ENCODE results near the gene SPDYE4. TPM values are rescaled to one million over a fixed set of nuclear protein-coding genes. Genes with fewer than 3 reads are reported as not detected.

The SPDYE4 gene
- total RNA-seq, 1 donor from 2014 or later: not detected

GRCh38 chr17:8801135-8801840 is 42.9 kb upstream of the SPDYE4 start:
- Mint-ChIP-seq H3K4me3 (ENCODE audit: unreplicated experiment) (no peak overlapping the region), H3K27me3 (ENCODE audit: low read depth) (no peaks in the 10 kb centered on the region), H3K9me3 (ENCODE audit: low read depth) (no peaks in the 10 kb centered on the region), H3K4me1 (ENCODE audit: low read depth) (peaks cover 12% of the 10 kb centered on the region), H3K27ac (ENCODE audit: unreplicated experiment) (no peak overlapping the region), H3K36me3 (ENCODE audit: low read depth) (peaks cover 2% of the 10 kb centered on the region)
- TF ChIP-seq, protein P1, sequence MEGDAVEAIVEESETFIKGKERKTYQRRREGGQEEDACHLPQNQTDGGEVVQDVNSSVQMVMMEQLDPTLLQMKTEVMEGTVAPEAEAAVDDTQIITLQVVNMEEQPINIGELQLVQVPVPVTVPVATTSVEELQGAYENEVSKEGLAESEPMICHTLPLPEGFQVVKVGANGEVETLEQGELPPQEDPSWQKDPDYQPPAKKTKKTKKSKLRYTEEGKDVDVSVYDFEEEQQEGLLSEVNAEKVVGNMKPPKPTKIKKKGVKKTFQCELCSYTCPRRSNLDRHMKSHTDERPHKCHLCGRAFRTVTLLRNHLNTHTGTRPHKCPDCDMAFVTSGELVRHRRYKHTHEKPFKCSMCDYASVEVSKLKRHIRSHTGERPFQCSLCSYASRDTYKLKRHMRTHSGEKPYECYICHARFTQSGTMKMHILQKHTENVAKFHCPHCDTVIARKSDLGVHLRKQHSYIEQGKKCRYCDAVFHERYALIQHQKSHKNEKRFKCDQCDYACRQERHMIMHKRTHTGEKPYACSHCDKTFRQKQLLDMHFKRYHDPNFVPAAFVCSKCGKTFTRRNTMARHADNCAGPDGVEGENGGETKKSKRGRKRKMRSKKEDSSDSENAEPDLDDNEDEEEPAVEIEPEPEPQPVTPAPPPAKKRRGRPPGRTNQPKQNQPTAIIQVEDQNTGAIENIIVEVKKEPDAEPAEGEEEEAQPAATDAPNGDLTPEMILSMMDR (IDR thresholded peaks at IDR 0.05): no peak
- DNase-seq (ENCODE audit: low spot score): no peak

DNA sequence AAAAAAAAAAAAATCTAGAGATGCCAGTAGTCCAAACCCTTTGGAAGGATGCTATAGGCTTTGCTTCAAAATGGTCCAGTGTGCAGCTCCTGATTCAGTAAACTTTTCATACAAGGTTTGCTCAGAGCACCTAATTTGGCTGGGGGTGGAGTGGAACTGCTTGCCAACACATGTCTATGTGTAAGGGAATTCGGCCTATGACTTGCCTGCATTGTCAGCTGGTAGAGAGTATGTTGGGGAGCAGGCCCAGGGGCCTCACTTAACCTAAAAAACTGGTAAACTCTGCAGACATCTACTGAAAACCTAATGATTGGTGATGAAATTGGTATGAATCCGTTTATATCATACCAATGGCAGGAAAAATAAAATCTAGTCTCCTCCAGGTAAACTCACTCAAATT is 42.3 kb upstream of the SPDYE4 start:
- TF ChIP-seq, protein P1 (IDR thresholded peaks at IDR 0.05): no peak
- H3K36me3 Mint-ChIP-seq (ENCODE audit: low read depth): peaks cover 2% of the 10 kb centered on the region
- H3K9me3 Mint-ChIP-seq (ENCODE audit: low read depth): no peaks in the 10 kb centered on the region

DNA sequence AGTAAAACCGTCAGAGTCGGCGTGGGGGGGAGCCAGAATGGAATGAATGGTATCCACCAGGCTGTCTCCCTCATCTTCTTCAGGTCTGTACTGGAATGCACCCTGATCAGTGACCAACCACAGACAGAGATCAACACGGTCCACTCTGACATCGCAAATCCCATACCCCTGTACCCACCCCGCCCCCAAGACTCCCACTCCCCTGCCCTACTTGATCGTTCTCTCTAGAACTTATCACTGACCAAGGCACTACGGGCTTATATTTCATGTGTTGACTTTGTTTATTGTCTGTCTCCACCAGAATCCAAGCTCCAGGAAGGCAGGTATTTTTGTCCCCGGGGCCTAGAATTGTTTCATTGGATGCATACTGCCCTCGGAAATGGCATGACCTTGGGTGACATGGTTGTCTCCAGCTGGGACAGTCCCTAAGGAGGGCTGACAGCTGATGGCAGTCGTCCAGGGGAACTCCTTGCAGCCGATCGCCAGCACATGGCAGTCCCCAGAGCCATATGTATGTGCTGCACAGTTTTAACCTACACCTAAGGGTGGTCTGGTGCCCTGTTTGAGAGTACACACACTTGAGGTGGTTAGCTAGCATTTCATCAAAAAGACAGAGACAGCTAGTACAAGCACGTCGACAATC is 41.3 kb upstream of the SPDYE4 start:
- Mint-ChIP-seq H3K27me3 (ENCODE audit: low read depth) (no peaks in the 10 kb centered on the region), H3K36me3 (ENCODE audit: low read depth) (peaks cover 2% of the 10 kb centered on the region), H3K9me3 (ENCODE audit: low read depth) (no peaks in the 10 kb centered on the region), H3K4me3 (ENCODE audit: unreplicated experiment) (no peak overlapping the region), H3K4me1 (ENCODE audit: low read depth) (peaks cover 12% of the 10 kb centered on the region), H3K27ac (ENCODE audit: unreplicated experiment) (no peak overlapping the region)
- TF ChIP-seq, protein P1 (IDR thresholded peaks at IDR 0.05): no peak
- no peak for DNase-seq (ENCODE audit: low spot score)

More for the DNA sequence above, 42.3 kb upstream of the SPDYE4 start:
- no peak for DNase-seq (ENCODE audit: low spot score)
- Mint-ChIP-seq H3K27ac (ENCODE audit: unreplicated experiment) (no peak overlapping the region), H3K4me3 (ENCODE audit: unreplicated experiment) (no peak overlapping the region), H3K4me1 (ENCODE audit: low read depth) (peaks cover 12% of the 10 kb centered on the region), H3K27me3 (ENCODE audit: low read depth) (no peaks in the 10 kb centered on the region)

DNA sequence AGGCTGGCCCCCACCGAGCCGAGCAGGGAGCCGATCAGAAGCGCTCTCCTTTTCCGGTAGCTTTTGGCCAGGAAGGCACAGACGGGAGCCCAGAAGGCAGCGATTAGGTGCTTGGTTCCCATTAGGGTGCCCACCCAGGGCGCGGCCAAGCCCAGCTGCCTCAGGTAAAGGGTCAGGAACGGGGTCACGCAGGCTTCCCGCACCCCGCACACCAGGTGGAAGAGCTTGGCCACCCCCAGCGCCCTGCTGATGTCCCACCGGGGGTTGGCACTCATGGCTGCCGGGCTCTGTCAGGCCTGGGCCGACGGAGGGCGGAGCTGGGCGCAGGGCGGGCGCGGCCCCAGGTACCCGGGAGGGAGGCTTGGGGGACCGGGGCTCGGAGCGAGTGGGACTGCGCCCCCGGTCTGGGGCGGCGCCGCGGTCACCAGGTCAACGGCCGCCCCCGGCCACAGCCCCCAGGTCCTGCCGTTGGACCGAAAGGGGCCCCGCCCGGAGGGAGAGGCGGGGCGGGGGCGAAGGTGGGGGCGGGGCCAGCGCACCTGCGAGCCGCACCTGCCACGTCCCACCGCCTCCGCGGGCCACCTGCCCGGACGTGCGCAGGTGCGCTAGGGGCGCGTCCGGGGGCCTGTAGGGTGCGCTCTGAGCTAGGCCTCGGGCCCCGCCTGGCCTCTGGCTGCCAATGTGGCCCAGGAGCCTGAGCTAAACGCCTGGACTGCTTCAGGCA is 40.7 kb upstream of the SPDYE4 start, which contains the start of gene MFSD6L:
Gene MFSD6L, minus strand, starts transcription at position 520 of the 724 bp plus-strand sequence. Its CDS starts 245 bp downstream, at position 275.
- TF ChIP-seq, protein P1 (IDR thresholded peaks at IDR 0.05): no peak
- DNase-seq (ENCODE audit: low spot score): no peak
- H3K27ac Mint-ChIP-seq (ENCODE audit: unreplicated experiment): no peak within 1 kb of the TSS
- no peaks in the 10 kb centered on the region for H3K27me3 Mint-ChIP-seq (ENCODE audit: low read depth)
- peaks cover 2% of the 10 kb centered on the region for H3K36me3 Mint-ChIP-seq (ENCODE audit: low read depth)
- H3K4me3 Mint-ChIP-seq (ENCODE audit: unreplicated experiment): no peak within 1 kb of the TSS
- H3K4me1 Mint-ChIP-seq (ENCODE audit: low read depth): peaks cover 12% of the 10 kb centered on the region
- H3K9me3 Mint-ChIP-seq (ENCODE audit: low read depth): no peaks in the 10 kb centered on the region

GRCh38 chr17:8798176-8798845 is 40.0 kb upstream of the SPDYE4 start:
- Mint-ChIP-seq H3K4me1 (ENCODE audit: low read depth) (peaks cover 12% of the 10 kb centered on the region), H3K4me3 (ENCODE audit: unreplicated experiment) (no peak overlapping the region), H3K27me3 (ENCODE audit: low read depth) (no peaks in the 10 kb centered on the region), H3K9me3 (ENCODE audit: low read depth) (no peaks in the 10 kb centered on the region), H3K36me3 (ENCODE audit: low read depth) (peaks cover 2% of the 10 kb centered on the region), H3K27ac (ENCODE audit: unreplicated experiment) (no peak overlapping the region)
- TF ChIP-seq, protein P1 (IDR thresholded peaks at IDR 0.05): no peak
- no peak for DNase-seq (ENCODE audit: low spot score)
